ENCODE results near the gene RNFT2. TPM values are rescaled to one million over a fixed set of nuclear protein-coding genes. Genes with fewer than 3 reads are reported as not detected.

The RNFT2 gene
- total RNA-seq, 2 donors from 2014 or later: 14.9 to 25.5 TPM

GRCh38 chr12:116703214-116703795, 34.8 kb upstream of the RNFT2 start:
- DNase-seq (ENCODE audit: low spot score in 2 of 2) (peak; percentile 65 to 75), ATAC-seq (peak; percentile 67 to 74)
- no peaks in the 10 kb centered on the region for H3K9me3 Mint-ChIP-seq
- no peak overlapping the region for H3K27ac Mint-ChIP-seq
- no peaks in the 10 kb centered on the region for H3K36me3 Mint-ChIP-seq

DNA sequence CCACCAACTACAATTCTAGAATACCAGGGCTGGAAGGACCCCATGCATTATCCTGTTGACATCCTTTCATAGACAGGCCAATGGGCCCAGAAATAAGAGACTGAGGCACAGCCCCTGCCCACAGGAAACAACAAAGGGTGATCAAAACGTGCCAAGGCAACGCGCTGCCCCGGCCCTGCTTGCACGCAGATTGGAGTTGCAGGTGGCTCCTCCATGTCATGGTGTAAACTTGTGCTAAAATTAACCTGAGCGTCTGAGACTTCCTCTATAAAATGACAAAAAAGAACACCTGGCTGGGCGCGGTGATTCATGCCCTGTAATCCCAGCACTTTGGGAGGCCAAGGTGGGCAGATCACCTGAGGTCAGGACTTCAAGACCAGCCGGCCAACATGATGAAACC, 30.4 kb upstream of the RNFT2 start:
- H3K36me3 Mint-ChIP-seq: no peaks in the 10 kb centered on the region
- DNase-seq (ENCODE audit: low spot score in 2 of 2): no peak
- no peak for ATAC-seq
- H3K27ac Mint-ChIP-seq: no peak overlapping the region
- no peaks in the 10 kb centered on the region for H3K9me3 Mint-ChIP-seq

DNA sequence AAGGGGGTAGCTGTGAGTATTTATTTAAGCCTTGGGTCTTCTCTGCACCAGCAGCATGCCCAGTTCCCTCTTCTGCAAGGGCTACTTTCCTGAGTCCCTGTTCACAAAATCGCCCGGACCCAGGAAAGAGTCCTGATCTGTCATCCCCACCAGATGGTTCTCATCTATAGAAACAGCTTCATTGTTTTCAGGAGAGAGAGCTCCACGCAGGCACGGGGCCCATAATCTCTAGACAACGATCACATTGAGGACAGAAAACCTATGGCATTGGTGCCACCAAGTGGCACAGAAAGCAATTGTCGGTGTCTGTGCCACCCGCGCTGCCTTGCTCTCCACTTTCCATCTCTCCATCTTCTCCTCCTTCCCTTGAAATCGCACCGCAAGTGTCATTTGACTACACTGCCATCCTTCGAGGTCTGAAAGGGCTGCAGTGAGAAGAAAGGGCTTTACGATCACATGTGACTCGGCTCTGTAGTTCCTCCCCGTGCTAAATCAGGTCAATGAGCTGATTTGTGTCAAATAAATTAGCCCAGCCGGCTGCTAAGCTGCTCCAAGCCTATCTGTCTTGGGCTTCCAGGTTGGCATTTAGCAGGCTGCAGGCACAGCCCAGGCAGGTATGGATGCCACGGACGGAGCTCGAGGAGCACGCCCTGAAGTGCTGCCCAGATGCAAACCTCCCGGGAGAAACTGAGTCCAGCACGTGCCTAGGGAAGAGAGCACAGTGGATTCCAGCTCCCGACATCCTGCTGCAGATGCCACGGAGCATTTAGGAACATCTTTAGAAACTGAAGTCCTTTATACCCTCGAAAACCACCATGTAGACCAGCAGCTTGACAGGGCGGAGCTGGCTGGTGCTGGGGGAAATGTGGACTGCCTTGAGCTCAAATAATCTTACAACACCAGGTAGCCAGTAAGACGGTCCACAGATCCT, 29.0 kb upstream of the RNFT2 start:
- Mint-ChIP-seq H3K36me3 (no peaks in the 10 kb centered on the region), H3K9me3 (no peaks in the 10 kb centered on the region), H3K27ac (no peak overlapping the region)
- peak in 1 of 2 donors; percentile 41 for DNase-seq (ENCODE audit: low spot score in 2 of 2)
- peak; percentile 70 to 82 for ATAC-seq

DNA sequence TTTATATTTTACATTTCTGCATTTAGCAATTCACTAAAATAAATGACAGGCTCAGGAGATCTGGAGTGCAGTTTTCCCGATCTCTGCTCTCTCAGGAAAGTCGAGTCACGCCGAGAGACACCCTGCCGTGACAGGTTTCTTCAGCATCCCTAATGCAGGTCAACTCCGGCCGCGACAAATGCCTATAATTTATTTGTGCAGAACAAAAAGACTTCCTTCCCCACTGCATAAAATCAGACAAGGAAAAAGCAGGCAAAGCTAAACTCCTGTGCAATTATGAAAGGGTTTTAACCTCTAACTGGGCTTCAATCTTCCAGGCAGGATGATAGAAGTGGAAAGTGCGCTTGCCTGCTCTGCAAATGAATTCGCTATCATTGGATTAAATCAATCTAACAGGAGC, 28.3 kb upstream of the RNFT2 start:
- Mint-ChIP-seq H3K27ac (no peak overlapping the region), H3K9me3 (no peaks in the 10 kb centered on the region), H3K36me3 (no peaks in the 10 kb centered on the region)
- DNase-seq (ENCODE audit: low spot score in 2 of 2) (no peak), ATAC-seq (no peak)

DNA sequence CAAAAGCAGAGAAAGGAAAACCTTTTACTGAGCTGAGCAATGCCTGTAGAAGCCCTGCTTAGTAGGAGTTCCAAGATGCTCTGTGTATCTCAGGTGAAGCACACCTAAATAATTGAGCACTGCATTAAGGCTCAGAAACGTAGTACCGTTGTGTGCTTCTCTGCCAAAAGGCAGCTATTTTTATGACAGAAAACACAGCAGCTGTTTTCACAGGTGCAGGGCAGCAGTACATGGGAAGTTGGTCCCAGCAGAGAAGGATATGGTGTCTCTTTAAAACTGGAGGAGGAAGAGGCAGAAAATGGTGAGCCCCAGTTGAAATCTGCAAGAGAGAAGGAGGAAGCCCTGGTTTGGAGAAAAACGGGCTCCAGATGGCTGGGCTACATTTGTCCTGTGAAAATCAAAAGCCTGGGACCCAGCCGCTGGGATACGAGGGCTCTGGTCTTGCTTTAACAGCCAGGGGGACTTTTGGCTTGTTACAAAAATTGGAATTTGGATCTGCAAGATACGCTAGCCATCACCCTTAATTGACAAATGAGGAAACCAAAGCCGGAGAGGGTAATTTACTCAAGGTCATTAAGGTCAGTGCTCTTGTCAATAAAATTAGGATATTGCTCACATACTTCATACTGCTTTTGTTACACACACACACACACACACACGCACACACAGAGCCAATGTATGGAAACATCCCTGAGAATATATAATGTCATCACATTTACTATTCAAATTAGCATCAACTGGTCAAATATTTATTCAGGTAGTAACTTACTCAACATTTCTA, 27.6 kb upstream of the RNFT2 start:
- no peak for ATAC-seq
- Mint-ChIP-seq H3K9me3 (no peaks in the 10 kb centered on the region), H3K36me3 (no peaks in the 10 kb centered on the region)

GRCh38 chr12:116712458-116713303, 25.4 kb upstream of the RNFT2 start:
- Mint-ChIP-seq H3K9me3 (no peaks in the 10 kb centered on the region), H3K27ac (peak overlapping the region in 1 of 2 donors; percentile 41), H3K36me3 (peaks cover 0 to 5% of the 10 kb centered on the region in 2 donors)
- ATAC-seq (no peak), DNase-seq (ENCODE audit: low spot score in 2 of 2) (no peak)

More for the DNA sequence above, 27.6 kb upstream of the RNFT2 start:
- no peak overlapping the region for H3K27ac Mint-ChIP-seq
- DNase-seq (ENCODE audit: low spot score in 2 of 2): no peak

- ATAC-seq (no peak), DNase-seq (ENCODE audit: low spot score in 2 of 2) (no peak)
- Mint-ChIP-seq H3K9me3 (no peaks in the 10 kb centered on the region), H3K27ac (no peak overlapping the region), H3K36me3 (peaks cover 0 to 5% of the 10 kb centered on the region in 2 donors)
These were observed 24.6 kb upstream of the RNFT2 start for GRCh38 chr12:116713527-116713926.

DNA sequence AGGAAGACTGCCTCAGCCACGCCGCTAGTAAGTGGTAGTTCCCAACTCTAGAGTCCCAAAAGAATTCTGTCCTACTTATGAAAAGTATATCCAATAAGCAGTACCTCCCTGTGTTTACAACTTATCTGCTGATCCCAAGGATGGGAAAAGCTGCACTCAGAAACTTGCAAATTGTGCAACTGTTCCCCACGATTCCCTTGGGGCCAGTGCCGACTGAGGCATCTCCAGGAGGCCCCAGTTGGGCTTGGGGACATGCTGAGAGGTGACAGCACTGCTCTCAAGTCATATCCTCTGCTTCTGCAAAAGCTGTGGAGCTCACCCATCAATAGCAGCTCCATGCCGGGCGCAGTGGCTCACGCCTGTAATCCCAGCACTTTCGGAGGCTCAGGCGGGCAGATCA, 23.9 kb upstream of the RNFT2 start:
- no peak for ATAC-seq
- Mint-ChIP-seq H3K9me3 (no peaks in the 10 kb centered on the region), H3K27ac (no peak overlapping the region), H3K36me3 (peaks cover 0 to 5% of the 10 kb centered on the region in 2 donors)
- no peak for DNase-seq (ENCODE audit: low spot score in 2 of 2)

GRCh38 chr12:116717466-116718437, 20.4 kb upstream of the RNFT2 start:
- peak overlapping the region in 1 of 2 donors; percentile 39 for H3K27ac Mint-ChIP-seq
- no peak for ATAC-seq
- H3K9me3 Mint-ChIP-seq: no peaks in the 10 kb centered on the region
- no peak for DNase-seq (ENCODE audit: low spot score in 2 of 2)
- H3K36me3 Mint-ChIP-seq: peaks cover 0 to 5% of the 10 kb centered on the region in 2 donors

DNA sequence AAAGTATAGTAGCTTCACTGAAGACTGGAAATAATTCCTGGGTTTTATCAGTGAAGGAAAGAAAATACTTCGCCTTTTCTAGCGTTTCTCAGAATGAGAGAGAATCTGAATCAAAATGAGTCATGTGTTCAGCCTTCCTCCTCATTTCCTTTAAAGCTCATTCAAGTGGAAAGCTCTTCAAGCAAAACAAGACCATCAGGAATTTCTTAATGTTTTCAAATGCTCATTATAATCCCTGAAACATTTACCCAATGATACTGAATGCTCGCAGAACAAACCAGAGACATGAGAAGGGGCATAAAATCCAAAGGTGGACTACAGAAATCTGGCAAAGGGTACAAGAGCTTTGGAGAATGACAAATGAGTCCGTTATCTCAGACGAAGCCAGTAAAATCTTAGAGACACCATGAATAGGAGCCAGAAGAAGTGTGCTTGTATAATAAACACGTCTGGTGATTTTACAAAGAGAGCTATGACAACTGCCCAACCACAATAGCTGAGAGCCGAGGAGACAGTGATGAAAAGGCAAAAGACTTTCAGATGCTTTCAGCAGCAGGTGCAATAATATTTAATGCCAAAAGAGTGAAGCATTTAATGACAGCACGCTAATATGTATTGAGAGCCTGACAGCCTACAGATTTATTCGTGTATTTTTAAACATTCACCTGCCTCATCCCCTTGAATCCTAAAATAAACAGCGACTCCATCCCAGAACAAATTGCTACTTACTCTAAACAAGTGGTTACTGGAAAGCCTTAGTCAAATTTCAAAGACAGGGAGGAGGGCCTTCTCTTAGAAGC, 19.3 kb upstream of the RNFT2 start:
- ATAC-seq (no peak), DNase-seq (ENCODE audit: low spot score in 2 of 2) (no peak)
- H3K9me3 Mint-ChIP-seq: no peaks in the 10 kb centered on the region
- H3K27ac Mint-ChIP-seq: peak overlapping the region in 1 of 2 donors; percentile 45
- peaks cover 0 to 5% of the 10 kb centered on the region in 2 donors for H3K36me3 Mint-ChIP-seq

DNA sequence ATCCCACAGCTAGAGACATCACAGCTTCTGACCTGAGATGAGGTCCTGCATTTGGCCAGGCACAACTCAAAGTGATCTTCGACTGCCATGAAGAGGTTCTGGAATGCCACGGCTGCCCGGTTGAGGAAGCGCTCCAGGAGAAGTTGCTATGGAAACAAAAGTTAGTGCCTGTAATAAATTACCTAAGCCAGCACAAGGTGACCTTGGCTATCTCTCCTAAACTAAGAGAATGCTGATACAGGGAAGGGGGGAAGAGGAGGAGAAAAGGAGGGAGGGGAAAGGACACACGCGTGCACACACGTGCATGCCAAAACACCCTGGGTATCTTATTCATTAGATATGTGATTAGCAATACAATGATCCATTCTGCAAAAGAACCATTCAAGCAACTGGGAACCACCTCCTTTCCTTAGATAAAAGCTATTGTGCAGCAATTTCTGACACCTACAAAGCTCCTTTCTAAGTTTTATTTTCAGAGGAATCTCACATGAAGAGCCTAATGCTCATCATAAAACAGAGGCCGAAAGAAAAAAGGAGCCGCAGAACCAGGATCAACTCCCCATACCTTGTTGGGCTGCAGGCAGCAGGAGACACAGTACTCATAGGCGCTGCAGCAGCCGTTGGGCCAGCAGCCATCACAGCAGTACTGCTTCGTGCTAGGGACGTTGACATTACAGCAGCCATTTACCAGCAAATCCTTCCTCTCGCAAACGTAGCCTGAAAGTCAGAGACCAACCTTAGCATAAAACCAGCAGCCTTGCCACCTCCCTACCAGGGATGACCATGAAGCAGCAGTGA, 18.2 kb upstream of the RNFT2 start:
- H3K36me3 Mint-ChIP-seq: peaks cover 0 to 5% of the 10 kb centered on the region in 2 donors

DNA sequence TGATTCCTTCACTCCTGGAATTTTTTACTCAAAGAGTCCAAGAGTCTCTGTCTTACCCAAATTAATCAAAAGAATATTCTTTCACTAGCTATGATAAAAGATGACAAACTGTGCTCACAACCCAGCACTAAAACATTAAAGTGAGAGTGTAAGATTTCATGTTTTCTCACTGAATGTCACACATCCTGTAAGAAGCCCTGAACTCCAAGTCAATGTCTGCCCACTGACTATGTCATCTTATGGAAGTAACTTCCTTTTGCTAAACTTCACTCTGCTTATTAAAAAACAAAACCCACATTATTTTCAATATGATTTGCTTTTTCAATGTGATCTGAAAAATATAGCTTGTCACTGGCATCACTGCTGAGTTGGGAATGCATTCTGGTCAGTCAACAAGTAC, 15.9 kb upstream of the RNFT2 start:
- Mint-ChIP-seq H3K9me3 (no peaks in the 10 kb centered on the region), H3K27ac (peak overlapping the region; percentile 46 to 48), H3K36me3 (no peaks in the 10 kb centered on the region)
- ATAC-seq (peak in 1 of 2 donors; percentile 79), DNase-seq (ENCODE audit: low spot score in 2 of 2) (no peak)

More for the DNA sequence above, 18.2 kb upstream of the RNFT2 start:
- Mint-ChIP-seq H3K9me3 (no peaks in the 10 kb centered on the region), H3K27ac (peak overlapping the region in 1 of 2 donors; percentile 12)
- no peak for ATAC-seq
- no peak for DNase-seq (ENCODE audit: low spot score in 2 of 2)

DNA sequence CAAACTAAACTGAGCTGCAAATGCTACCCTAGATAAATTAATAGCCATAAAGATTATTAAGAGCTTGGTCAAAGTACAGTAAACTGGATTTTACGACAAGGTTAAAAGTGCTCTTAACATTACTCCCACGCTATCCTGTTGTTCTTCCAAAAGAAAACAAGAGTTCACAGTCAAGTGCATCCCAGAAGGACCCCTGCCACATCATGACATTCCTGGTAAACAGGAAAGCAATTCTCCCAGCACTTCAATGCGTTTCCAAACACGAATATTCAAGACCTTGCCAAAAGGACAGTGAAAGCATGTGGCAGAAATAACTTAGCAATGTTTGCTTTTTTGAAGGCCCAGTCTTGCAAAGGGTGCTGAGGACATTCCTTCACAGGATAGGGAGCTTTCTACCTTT, 11.4 kb upstream of the RNFT2 start:
- DNase-seq (ENCODE audit: low spot score in 2 of 2): no peak
- ATAC-seq: no peak
- H3K9me3 Mint-ChIP-seq: no peaks in the 10 kb centered on the region
- no peak overlapping the region for H3K27ac Mint-ChIP-seq
- no peaks in the 10 kb centered on the region for H3K36me3 Mint-ChIP-seq

DNA sequence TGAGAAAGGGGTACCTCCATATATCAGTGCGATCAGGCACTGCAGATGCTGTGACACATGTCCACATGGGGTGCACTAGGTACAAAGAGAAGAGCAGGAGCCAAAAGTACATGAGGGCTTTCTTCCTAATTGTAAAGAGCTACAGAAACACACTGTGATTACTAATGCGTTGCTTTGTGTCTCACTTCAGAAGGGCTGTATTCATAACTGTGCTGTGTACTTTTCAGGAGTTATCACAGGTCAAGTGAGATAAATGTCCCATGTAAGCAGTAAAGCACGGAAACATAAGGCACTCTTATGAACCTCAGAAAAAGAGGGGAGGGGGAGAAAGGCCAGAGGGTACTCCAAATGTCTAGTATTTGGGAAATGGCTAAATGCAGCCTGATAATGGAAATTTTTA, 10.9 kb upstream of the RNFT2 start:
- DNase-seq (ENCODE audit: low spot score in 2 of 2): no peak
- Mint-ChIP-seq H3K9me3 (no peaks in the 10 kb centered on the region), H3K27ac (no peak overlapping the region), H3K36me3 (no peaks in the 10 kb centered on the region)
- ATAC-seq: no peak
